H1 (cell line): ENCODE results near the gene DTL. TPM values are rescaled to one million over a fixed set of nuclear protein-coding genes. Genes with fewer than 3 reads are reported as not detected.
A peak's percentile ranks its signal among the peaks of the same experiment; 100 is the strongest.

Experiments used
- CTCF ChIA-PET: fragments of 300-600 bp; sonication (Branson Sonifier 250); formaldehyde crosslinking; loops from one replicate; lab custom pipeline; 2021; ENCODE audit not compliant: partially characterized antibody; lab: Charles Lee
- POLR2A ChIA-PET: fragments of 300-600 bp; sonication (Branson Sonifier 250); formaldehyde crosslinking; loops from one replicate; lab custom pipeline; 2021; ENCODE audit warnings: inconsistent platforms; ENCODE audit not compliant: partially characterized antibody; lab: Charles Lee
- DNase-seq, 2 experiments: peaks; one replicate each; pipeline versions ENCODE4 v3.0.0 to v3.0.0-alpha.2; 2010 to 2022; ENCODE audit warnings: low spot score in 2 of 2, low read depth in 1 of 2, mixed read lengths in 1 of 2
- FAIRE-seq: peaks from 2 replicates; lab custom pipeline; 2011; peaks lifted over from hg19 to GRCh38; lab: Jason Lieb, UNC
- H2AFZ ChIP-seq: 2 replicates; pipeline ENCODE4 v1.8.1; 2012; ENCODE audit warnings: low read length, inconsistent platforms
- H2AK5ac ChIP-seq: 2 replicates; pipeline ENCODE4 v1.6.1; 2013; ENCODE audit warnings: low read depth, low read length
- H2BK120ac ChIP-seq: replicated peaks from 2 replicates; pipeline ENCODE3; 2013; ENCODE audit warnings: low read depth, low read length, inconsistent platforms
- H2BK12ac ChIP-seq: 2 replicates; pipeline ENCODE4 v1.6.1; 2013; ENCODE audit warnings: low read depth, low read length
- H2BK15ac ChIP-seq: 2 replicates; pipeline ENCODE4 v1.6.1; 2013; ENCODE audit warnings: low read length
- H2BK20ac ChIP-seq: 2 replicates; pipeline ENCODE4 v1.6.1; 2013; ENCODE audit warnings: low read length
- H2BK5ac ChIP-seq: 2 replicates; pipeline ENCODE4 v1.6.1; 2013; ENCODE audit warnings: low read depth, low read length
- H3K14ac ChIP-seq: 2 replicates; pipeline ENCODE4 v1.6.1; 2013; ENCODE audit warnings: inconsistent platforms; ENCODE audit not compliant: insufficient read length
- H3K18ac ChIP-seq: 2 replicates; pipeline ENCODE4 v1.6.1; 2013; ENCODE audit warnings: low read length; ENCODE audit errors: extremely low read depth
- H3K23ac ChIP-seq: 2 replicates; pipeline ENCODE4 v1.6.1; 2013; ENCODE audit warnings: inconsistent platforms; ENCODE audit not compliant: insufficient read length
- H3K23me2 ChIP-seq: 2 replicates; pipeline ENCODE4 v1.6.1; 2013; ENCODE audit warnings: low read depth, low read length
- H3K27ac ChIP-seq: 2 replicates; pipeline ENCODE4 v1.6.1; 2011; ENCODE audit warnings: low read depth, low read length, inconsistent platforms
- H3K27me3 ChIP-seq, 4 experiments: replicated peaks in 1 of 4; 1 replicate in 1 of 4; 2 replicates in 3 of 4; pipeline versions ENCODE4 v1.6.1 to v1.8.1; 2011 to 2013; ENCODE audit warnings: low read length in 3 of 4, mild to moderate bottlenecking in 3 of 4, inconsistent platforms in 2 of 4, mixed read lengths in 2 of 4, moderate library complexity in 1 of 4; ENCODE audit not compliant: control insufficient read depth in 3 of 4, insufficient read depth in 3 of 4; ENCODE audit errors: extremely low read depth in 1 of 4
- H3K36me3 ChIP-seq, 4 experiments: 2 replicates each; pipeline versions ENCODE4 v1.6.1 to v1.8.1; 2011 to 2013; ENCODE audit warnings: mild to moderate bottlenecking in 4 of 4, low read length in 3 of 4, moderate library complexity in 2 of 4, control low read depth in 1 of 4, inconsistent platforms in 1 of 4; ENCODE audit not compliant: insufficient read depth in 4 of 4, control insufficient read depth in 2 of 4
- H3K4ac ChIP-seq: replicated peaks from 2 replicates; pipeline ENCODE3; 2013; ENCODE audit warnings: low read length, low read depth, mixed read lengths, inconsistent platforms; ENCODE audit not compliant: insufficient read length
- H3K4me1 ChIP-seq, 4 experiments: replicated peaks in 1 of 4; 1 replicate in 1 of 4; 2 replicates in 3 of 4; pipeline versions ENCODE4 v1.6.1 to v1.8.1; 2011 to 2013; ENCODE audit warnings: low read length in 3 of 4, inconsistent platforms in 2 of 4, mixed read lengths in 1 of 4; ENCODE audit not compliant: insufficient read depth in 4 of 4, control insufficient read depth in 3 of 4
- H3K4me2 ChIP-seq, 2 experiments: 2 replicates each; pipeline versions ENCODE4 v1.6.1 to v1.8.1; 2011 to 2013; ENCODE audit warnings: low read depth in 2 of 2, low read length in 2 of 2, control low read depth in 1 of 2, inconsistent platforms in 1 of 2, mild to moderate bottlenecking in 1 of 2; ENCODE audit not compliant: insufficient read depth in 1 of 2
- H3K4me3 ChIP-seq, 4 experiments: fragments of 200-600, 300-600 bp in 1 of 4; sonication (generic), shearing (Covaris generic), sonication (Bioruptor Twin) in 1 of 4; 2 replicates each; pipeline versions ENCODE4 v1.5.1 to v1.8.1; 2011 to 2016; ENCODE audit warnings: low read length in 4 of 4, low read depth in 3 of 4, control low read depth in 2 of 4, inconsistent platforms in 2 of 4, mild to moderate bottlenecking in 2 of 4, mixed read lengths in 1 of 4, moderate library complexity in 1 of 4; ENCODE audit not compliant: insufficient read depth in 2 of 4; ENCODE audit errors: extremely low read depth in 1 of 4
- H3K56ac ChIP-seq: replicated peaks from 2 replicates; pipeline ENCODE3; 2013; ENCODE audit warnings: low read depth, mild to moderate bottlenecking, mixed read lengths, low read length, inconsistent platforms; ENCODE audit not compliant: insufficient read length
- H3K79me1 ChIP-seq: 2 replicates; pipeline ENCODE4 v1.6.1; 2013; ENCODE audit warnings: low read depth, low read length, control low read depth
- H3K79me2 ChIP-seq, 2 experiments: 2 replicates each; pipeline versions ENCODE4 v1.6.1 to v1.8.1; 2012 to 2013; ENCODE audit warnings: low read length in 2 of 2, mild to moderate bottlenecking in 2 of 2, inconsistent platforms in 1 of 2; ENCODE audit not compliant: insufficient read depth in 2 of 2, control insufficient read depth in 1 of 2
- H3K9ac ChIP-seq, 4 experiments: replicated peaks in 1 of 4; 1 replicate in 1 of 4; 2 replicates in 3 of 4; pipeline versions ENCODE4 v1.6.1 to v1.8.1; 2011 to 2013; ENCODE audit warnings: low read depth in 3 of 4, low read length in 3 of 4, control low read depth in 2 of 4, mild to moderate bottlenecking in 2 of 4, moderate library complexity in 2 of 4, inconsistent platforms in 1 of 4; ENCODE audit errors: extremely low read depth in 1 of 4
- H3K9me3 ChIP-seq, 2 experiments: 2 replicates each; pipeline versions ENCODE4 v1.6.1 to v1.8.1; 2012 to 2013; ENCODE audit warnings: mild to moderate bottlenecking in 2 of 2, moderate library complexity in 2 of 2, control low read depth in 1 of 2, inconsistent platforms in 1 of 2, low read depth in 1 of 2, low read length in 1 of 2, mixed read lengths in 1 of 2; ENCODE audit not compliant: insufficient read depth in 2 of 2
- H4K20me1 ChIP-seq, 2 experiments: replicated peaks in 1 of 2; 2 replicates each; pipeline versions ENCODE3 to v1.8.1; 2011 to 2013; ENCODE audit warnings: inconsistent platforms in 2 of 2, low read length in 2 of 2, mild to moderate bottlenecking in 1 of 2; ENCODE audit not compliant: insufficient read depth in 2 of 2, control insufficient read depth in 1 of 2
- H4K5ac ChIP-seq: 2 replicates; pipeline ENCODE4 v1.6.1; 2013; ENCODE audit warnings: low read length, low read depth, mixed read lengths, inconsistent platforms; ENCODE audit not compliant: insufficient read length
- H4K8ac ChIP-seq: 2 replicates; pipeline ENCODE4 v1.8.0; 2013; ENCODE audit warnings: mild to moderate bottlenecking, moderate library complexity, low read length, inconsistent platforms; ENCODE audit not compliant: insufficient read depth; ENCODE audit errors: extremely low read depth
- H4K91ac ChIP-seq: replicated peaks from 2 replicates; pipeline ENCODE3; 2013; ENCODE audit warnings: low read length, mixed read lengths, inconsistent platforms; ENCODE audit not compliant: insufficient read length
- CHD2 ChIP-seq: IDR thresholded peaks from 2 replicates; pipeline ENCODE4 v1.6.1; 2012; ENCODE audit warnings: low read length, improper control_type of control experiment
- KDM5A ChIP-seq: fragments of 200-600 bp; IDR thresholded peaks from 2 replicates; pipeline ENCODE4 v1.7.1; 2012; ENCODE audit warnings: mild to moderate bottlenecking, low read length, inconsistent platforms, mixed read lengths
- WGBS, 2 experiments: shearing (Covaris generic) in 1 of 2; methylation state at CpG; one replicate each; pipeline versions ENCODE4 v1.1.6 to v1.1.7; 2013 to 2015; ENCODE audit warnings: low lambda C conversion rate in 2 of 2, mixed read lengths in 2 of 2, inconsistent platforms in 1 of 2, low coverage in 1 of 2, missing lambda C conversion rate in 1 of 2; ENCODE audit not compliant: insufficient replicate concordance in 2 of 2, insufficient coverage in 1 of 2, insufficient read length in 1 of 2; ENCODE audit errors: extremely low coverage in 1 of 2, missing lambda C conversion rate in 1 of 2; 5-methylcytosine and 5-hydroxymethylcytosine counted together
- polyA plus RNA-seq, 7 experiments: library from polyadenylated mRNA; depleted of rRNA in 3 of 7; stranded (reverse) in 5 of 7; unstranded in 2 of 7; fragments of >200 nt in 5 of 7; fragments of 200-250 nt in 2 of 7; gene quantifications; 1 replicate in 5 of 7; 2 replicates in 1 of 7; 4 replicates in 1 of 7; pipeline versions ENCODE4 v1.2.1 to v1.2.3, GENCODE V29; 2011 to 2013; ENCODE audit warnings: missing spikeins in 2 of 7, mixed read lengths in 2 of 7
- total RNA-seq: library from RNA; stranded (reverse); fragmentation: NEBNext Ultra II Directional; extraction: Animal tissue kit (Norgen Biotek cat#: 25700); gene quantifications from 2 replicates; pipeline ENCODE4 v1.2.1, GENCODE V29; 2021

Gene DTL
- total and polyA plus RNA-seq, 2 of the 8 experiments (the other 6 are each of a cell fraction or from before 2014, with no cell fraction given), result 36.0 to 46.9 TPM

GRCh38 chr1:212135166-212135565 is 99.6 kb downstream of the DTL start:
- Histone ChIP-seq H3K18ac (no peak overlapping the region), H3K79me2 (no peaks in the 10 kb centered on the region), H2AK5ac (no peak overlapping the region), H2BK120ac (no peak overlapping the region), H2BK20ac (no peak overlapping the region), H3K27ac (no peak overlapping the region), H3K4me3 (no peak overlapping the region), H2BK5ac (no peak overlapping the region), H3K4me1 (peaks cover 0 to 3% (median under 1%) of the 10 kb centered on the region in 4 experiments; a peak in 1 of 7 replicates), H3K23ac (no peak overlapping the region), H4K20me1 (no peaks in the 10 kb centered on the region), H2AFZ (no peak overlapping the region), H2BK12ac (no peak overlapping the region), H3K14ac (peak overlapping the region; percentile 66), H4K8ac (no peak overlapping the region), H3K23me2 (no peaks in the 10 kb centered on the region), H3K9ac (no peak overlapping the region), H4K5ac (no peak overlapping the region), H3K9me3 (no peaks in the 10 kb centered on the region), H3K4me2 (no peak overlapping the region), H3K79me1 (no peaks in the 10 kb centered on the region), H3K27me3 (no peaks in the 10 kb centered on the region), H2BK15ac (no peak overlapping the region), H3K36me3 (no peaks in the 10 kb centered on the region; a peak in 1 of 8 replicates), H4K91ac (no peak overlapping the region), H3K56ac (no peak overlapping the region), H3K4ac (no peak overlapping the region)
- FAIRE-seq (no peak), DNase-seq (no peak)
- ChIA-PET POLR2A (no interaction called here), CTCF (no interaction called here)
- WGBS, 2 experiments, result 84% methylated on average over 2 of the region's 2 CpGs; no CpG with 5 or more reads in 1 of the 2 experiments
- TF ChIP-seq KDM5A (no peak), CHD2 (no peak)
